Neuronal stem cell (in vitro differentiated cells): ENCODE data around the gene ANKZF1.

Experiments
- DNase-seq: peaks from one replicate; pipeline ENCODE4 v3.0.0-alpha.2; 2013; ENCODE audit warnings: low spot score
- H2AFZ ChIP-seq: one replicate; pipeline ENCODE4 v1.6.1; 2013; ENCODE audit warnings: mild to moderate bottlenecking, low read length, inconsistent platforms
- H2AK5ac ChIP-seq: 2 replicates; pipeline ENCODE4 v1.6.1; 2013; ENCODE audit warnings: low read depth, mild to moderate bottlenecking, inconsistent platforms, low read length, moderate library complexity, mixed read lengths
- H2BK120ac ChIP-seq: 2 replicates; pipeline ENCODE4 v1.6.1; 2013; ENCODE audit warnings: low read depth, mild to moderate bottlenecking, inconsistent platforms, low read length, moderate library complexity, mixed read lengths
- H2BK12ac ChIP-seq: one replicate; pipeline ENCODE4 v1.6.1; 2013; ENCODE audit warnings: low read length, inconsistent platforms
- H2BK15ac ChIP-seq: 2 replicates; pipeline ENCODE4 v1.6.1; 2013; ENCODE audit warnings: mild to moderate bottlenecking, low read length, inconsistent platforms, mixed read lengths
- H2BK5ac ChIP-seq: one replicate; pipeline ENCODE4 v1.6.1; 2013; ENCODE audit warnings: inconsistent platforms, mild to moderate bottlenecking, low read length, moderate library complexity
- H3K14ac ChIP-seq: one replicate; pipeline ENCODE4 v1.6.1; 2013; ENCODE audit warnings: low read length, inconsistent platforms
- H3K18ac ChIP-seq: 2 replicates; pipeline ENCODE4 v1.6.1; 2013; ENCODE audit warnings: low read length, inconsistent platforms
- H3K23ac ChIP-seq: 2 replicates; pipeline ENCODE4 v1.6.1; 2013; ENCODE audit warnings: low read depth, mild to moderate bottlenecking, mixed read lengths, low read length, inconsistent platforms; ENCODE audit not compliant: poor library complexity
- H3K27ac ChIP-seq: replicated peaks from 3 replicates; pipeline ENCODE4 v1.5.1; 2013; ENCODE audit warnings: low read length, inconsistent platforms
- H3K27me3 ChIP-seq, 3 experiments: 2 replicates each; pipeline ENCODE4 v1.6.1; 2013; ENCODE audit warnings: low read length in 3 of 3, mild to moderate bottlenecking in 2 of 3, inconsistent platforms in 1 of 3, low read depth in 1 of 3, mixed read lengths in 1 of 3, moderate library complexity in 1 of 3; ENCODE audit not compliant: control insufficient read depth in 3 of 3, insufficient read depth in 3 of 3
- H3K36me3 ChIP-seq, 2 donors: replicated peaks in 1 of 2; 2 replicates each; pipeline ENCODE4 v1.6.1; 2013; ENCODE audit warnings: low read length in 2 of 2; ENCODE audit not compliant: control insufficient read depth in 2 of 2, insufficient read depth in 2 of 2
- H3K4ac ChIP-seq: 2 replicates; pipeline ENCODE4 v1.6.1; 2013; ENCODE audit warnings: inconsistent platforms, mild to moderate bottlenecking, low read length, moderate library complexity
- H3K4me1 ChIP-seq, 2 donors: 1 replicate in 1 of 2; 2 replicates in 1 of 2; pipeline ENCODE4 v1.6.1; 2013; ENCODE audit warnings: low read length in 2 of 2, low read depth in 1 of 2; ENCODE audit not compliant: control insufficient read depth in 2 of 2, insufficient read depth in 1 of 2
- H3K4me2 ChIP-seq: one replicate; pipeline ENCODE4 v1.6.1; 2013; ENCODE audit warnings: mild to moderate bottlenecking, low read length, inconsistent platforms; ENCODE audit not compliant: insufficient read depth, poor library complexity, severe bottlenecking
- H3K4me3 ChIP-seq, 2 donors: 2 replicates each; pipeline ENCODE4 v1.5.1; 2013; ENCODE audit warnings: low read length in 2 of 2, mild to moderate bottlenecking in 2 of 2, inconsistent platforms in 1 of 2, moderate library complexity in 1 of 2
- H3K79me1 ChIP-seq: one replicate; pipeline ENCODE4 v1.6.1; 2013; ENCODE audit warnings: low read depth, mild to moderate bottlenecking, inconsistent platforms, low read length, moderate library complexity
- H3K9ac ChIP-seq: one replicate; pipeline ENCODE4 v1.6.1; 2013; ENCODE audit warnings: mild to moderate bottlenecking, low read depth, low read length, inconsistent platforms; ENCODE audit not compliant: poor library complexity
- H3K9me3 ChIP-seq, 2 donors: replicated peaks in 1 of 2; 2 replicates each; pipeline versions ENCODE3 to v1.6.1; 2013; ENCODE audit warnings: low read length in 2 of 2, mild to moderate bottlenecking in 2 of 2, inconsistent platforms in 1 of 2, low read depth in 1 of 2, mixed read lengths in 1 of 2, moderate library complexity in 1 of 2; ENCODE audit not compliant: control insufficient read depth in 2 of 2, insufficient read depth in 1 of 2
- H4K8ac ChIP-seq: one replicate; pipeline ENCODE4 v1.6.1; 2013; ENCODE audit warnings: low read depth, mild to moderate bottlenecking, inconsistent platforms, low read length, moderate library complexity
- H4K91ac ChIP-seq: one replicate; pipeline ENCODE4 v1.6.1; 2013; ENCODE audit warnings: low read length, low read depth, mild to moderate bottlenecking, inconsistent platforms; ENCODE audit not compliant: poor library complexity
- WGBS, 2 donors: extraction: QIAGEN DNeasy Blood & Tissue Kit; methylation state at CpG; one replicate each; pipeline ENCODE4 v1.1.7; 2013; ENCODE audit warnings: missing lambda C conversion rate in 2 of 2, mixed read lengths in 1 of 2; ENCODE audit not compliant: insufficient read length in 2 of 2, insufficient replicate concordance in 1 of 2; ENCODE audit errors: extremely low coverage in 2 of 2; 5-methylcytosine and 5-hydroxymethylcytosine counted together

Gene ANKZF1

GRCh38 chr2:219247678-219248642 lies 18.4 kb downstream of the ANKZF1 start:
- Histone ChIP-seq H2AFZ (no peak overlapping the region), H2BK12ac (no peak overlapping the region), H3K79me1 (no peaks in the 10 kb centered on the region), H3K27me3 (peaks cover 10 to 20% (median 19%) of the 10 kb centered on the region in 3 experiments), H3K18ac (no peak overlapping the region), H2BK120ac (no peak overlapping the region), H3K9ac (peak overlapping the region; percentile 33), H3K4ac (no peak overlapping the region), H2BK15ac (no peak overlapping the region), H3K23ac (no peak overlapping the region), H2BK5ac (no peak overlapping the region), H2AK5ac (no peak overlapping the region), H3K4me2 (no peak overlapping the region), H3K14ac (no peak overlapping the region), H4K8ac (no peak overlapping the region), H4K91ac (no peak overlapping the region), H3K27ac (no peak overlapping the region), H3K4me3 (no peak overlapping the region), H3K4me1 (peaks cover 8 to 13% of the 10 kb centered on the region in 2 donors), H3K9me3 (no peaks in the 10 kb centered on the region), H3K36me3 (peaks cover 10 to 24% of the 10 kb centered on the region in 2 donors)
- DNase-seq, result no peak
- WGBS, 2 donors, result no CpG with 5 or more reads among the region's 17 CpGs

- no peak overlapping the region for H3K4me2 ChIP-seq
- no peak overlapping the region for H2AFZ ChIP-seq
- H2BK120ac ChIP-seq, result no peak overlapping the region
- no CpG with 5 or more reads among the region's 2 CpGs for WGBS, 2 donors
- no peak overlapping the region for H3K14ac ChIP-seq
- no peak overlapping the region for H4K91ac ChIP-seq
- peaks cover 16 to 28% (median 28%) of the 10 kb centered on the region in 3 experiments for H3K27me3 ChIP-seq
- H2AK5ac ChIP-seq, result no peak overlapping the region
- no peak overlapping the region for H3K18ac ChIP-seq
- no peak overlapping the region for H3K23ac ChIP-seq
- H3K9me3 ChIP-seq, result no peaks in the 10 kb centered on the region
- H3K4me1 ChIP-seq, result peaks cover 14 to 21% of the 10 kb centered on the region in 2 donors
- no peak overlapping the region for H2BK15ac ChIP-seq
- no peak overlapping the region for H3K4me3 ChIP-seq
- H4K8ac ChIP-seq, result no peak overlapping the region
- H2BK12ac ChIP-seq, result no peak overlapping the region
- H3K4ac ChIP-seq, result no peak overlapping the region
- H2BK5ac ChIP-seq, result no peak overlapping the region
- no peaks in the 10 kb centered on the region for H3K79me1 ChIP-seq
- DNase-seq, result no peak
- H3K9ac ChIP-seq, result no peak overlapping the region
- H3K27ac ChIP-seq, result no peak overlapping the region
- peaks cover 10 to 24% of the 10 kb centered on the region in 2 donors for H3K36me3 ChIP-seq
Observed at GRCh38 chr2:219248845-219249202, 19.2 kb downstream of the ANKZF1 start.

GRCh38 chr2:219249203-219249980 lies 19.8 kb downstream of the ANKZF1 start:
- Histone ChIP-seq H2BK5ac (no peak overlapping the region), H2AK5ac (no peak overlapping the region), H2BK15ac (no peak overlapping the region), H4K91ac (no peak overlapping the region), H3K9ac (no peak overlapping the region), H3K4ac (no peak overlapping the region), H3K4me3 (no peak overlapping the region), H4K8ac (peak overlapping the region; percentile 54), H3K18ac (no peak overlapping the region), H3K9me3 (peaks cover 0 to 2% of the 10 kb centered on the region in 2 donors), H3K36me3 (peaks cover 10 to 24% of the 10 kb centered on the region in 2 donors), H2BK120ac (no peak overlapping the region), H3K79me1 (no peaks in the 10 kb centered on the region), H3K23ac (peak overlapping the region; percentile 46), H2BK12ac (no peak overlapping the region), H3K4me2 (no peak overlapping the region), H2AFZ (no peak overlapping the region), H3K14ac (no peak overlapping the region), H3K27me3 (peaks cover 21 to 34% (median 34%) of the 10 kb centered on the region in 3 experiments), H3K27ac (no peak overlapping the region), H3K4me1 (peaks cover 18 to 24% of the 10 kb centered on the region in 2 donors)
- DNase-seq, result no peak
- no CpG with 5 or more reads among the region's 7 CpGs for WGBS, 2 donors
